HG02571 (cell line): ENCODE results near the gene BIRC3.
"Not testable (repeated sequence)": the region's sequence is repeated elsewhere in the genome, so short reads cannot be mapped to it uniquely, and the experiment has no call there.

ENCODE experiments used
- ATAC-seq: cut with Tn5 transposase; IDR thresholded peaks from one replicate; pipeline ENCODE4 v1.9.1; 2021; ENCODE audit warnings: mild to moderate bottlenecking, moderate library complexity; ENCODE audit not compliant: unreplicated experiment

BIRC3 gene

GRCh38 chr11:102364991-102365390 lies 47.7 kb downstream of the BIRC3 start:
- no peak for ATAC-seq

DNA sequence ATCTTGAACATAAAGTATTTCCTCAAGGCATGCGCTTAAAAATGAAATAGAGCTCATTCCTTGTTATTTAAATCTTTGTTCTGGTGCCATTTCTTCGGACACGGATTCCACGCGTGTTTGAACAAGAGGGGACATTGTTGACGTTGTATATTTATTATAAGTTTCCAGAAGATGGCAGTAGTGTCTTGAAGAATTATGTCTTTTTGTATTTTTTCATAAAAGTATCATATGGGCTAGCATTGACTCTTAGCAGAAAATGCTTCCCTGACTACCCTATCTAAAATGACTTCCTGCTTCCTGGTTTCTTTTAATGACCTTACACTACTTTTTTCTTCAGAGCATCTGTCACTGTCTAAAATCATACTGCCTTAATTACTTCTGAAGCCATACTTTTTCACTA lies 50.1 kb downstream of the BIRC3 start:
- ATAC-seq, result no peak

DNA sequence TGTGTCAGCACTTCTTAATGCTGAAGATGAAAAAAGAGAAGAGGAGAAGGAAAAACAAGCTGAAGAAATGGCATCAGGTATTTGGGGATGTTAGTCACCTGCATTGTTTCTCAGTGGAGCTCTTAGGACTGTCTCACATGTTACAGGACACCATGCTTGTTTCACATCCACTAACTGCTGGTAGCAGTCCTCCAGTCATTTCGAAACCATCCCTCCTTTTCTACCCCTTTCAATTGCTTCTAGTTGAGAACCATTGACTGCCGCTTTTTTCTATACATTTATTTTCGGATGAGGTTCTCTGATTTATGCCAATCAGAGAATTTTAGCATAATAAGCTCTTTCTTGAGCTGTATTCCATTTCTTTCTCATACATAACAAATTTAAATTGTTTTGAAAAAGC lies 51.2 kb downstream of the BIRC3 start:
- peak; percentile 100 for ATAC-seq

- ATAC-seq, result not testable (repeated sequence)
These were observed 57.5 kb downstream of the BIRC3 start for GRCh38 chr11:102374633-102375424.

DNA sequence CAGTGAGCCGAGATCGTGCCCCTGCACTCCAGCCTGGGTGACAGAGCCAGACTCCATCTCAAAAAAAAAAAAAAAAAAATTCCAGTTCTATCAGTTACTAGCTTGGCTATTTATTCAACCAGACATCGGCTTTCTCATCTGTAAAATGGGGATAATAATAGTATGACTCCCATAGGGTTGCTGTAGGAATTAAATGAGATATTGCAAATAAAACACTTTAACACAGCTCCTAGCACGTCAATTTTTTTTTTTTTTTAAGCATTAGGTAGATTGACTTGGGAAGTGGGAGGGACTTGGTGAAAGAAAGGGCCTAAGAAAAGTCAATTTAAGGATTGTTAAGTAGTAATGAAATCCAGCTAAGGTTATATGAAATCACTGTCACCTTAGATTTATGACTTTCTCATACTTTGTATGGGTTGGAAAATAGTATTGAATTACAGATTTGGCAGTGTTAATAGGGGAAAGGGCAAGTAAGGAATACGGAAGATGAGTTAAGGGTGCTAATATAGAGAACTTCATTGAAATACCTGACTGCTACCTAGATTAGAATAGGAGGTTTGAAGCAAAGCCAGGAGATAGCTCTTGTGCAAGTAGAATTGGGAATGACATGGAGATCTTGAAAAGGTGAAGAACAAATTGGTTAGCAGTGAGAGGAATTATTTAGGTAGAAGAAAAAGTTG lies 58.6 kb downstream of the BIRC3 start:
- no peak for ATAC-seq

GRCh38 chr11:102377891-102378290 lies 60.6 kb downstream of the BIRC3 start:
- ATAC-seq, result no peak

GRCh38 chr11:102378818-102379217 lies 61.5 kb downstream of the BIRC3 start:
- no peak for ATAC-seq

DNA sequence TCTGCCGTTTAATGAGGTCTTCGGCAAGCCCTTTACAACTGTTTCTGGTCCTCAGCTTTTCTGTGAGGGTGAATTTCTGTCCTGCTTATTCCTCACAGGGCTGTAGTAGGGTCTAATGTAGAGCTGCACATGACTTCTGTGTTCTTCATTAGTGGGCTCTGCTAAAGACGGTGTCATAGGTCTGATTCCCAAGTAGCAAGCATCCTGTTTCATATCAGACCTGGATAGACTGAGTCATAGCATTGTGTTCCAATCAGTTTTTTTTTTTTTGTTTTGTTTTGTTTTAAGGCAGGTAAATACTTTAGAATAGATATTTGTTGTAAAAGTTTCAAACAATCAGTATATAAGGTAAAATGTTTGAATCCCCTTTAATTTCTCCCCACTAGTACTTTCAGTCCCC lies 65.1 kb downstream of the BIRC3 start:
- no peak for ATAC-seq

DNA sequence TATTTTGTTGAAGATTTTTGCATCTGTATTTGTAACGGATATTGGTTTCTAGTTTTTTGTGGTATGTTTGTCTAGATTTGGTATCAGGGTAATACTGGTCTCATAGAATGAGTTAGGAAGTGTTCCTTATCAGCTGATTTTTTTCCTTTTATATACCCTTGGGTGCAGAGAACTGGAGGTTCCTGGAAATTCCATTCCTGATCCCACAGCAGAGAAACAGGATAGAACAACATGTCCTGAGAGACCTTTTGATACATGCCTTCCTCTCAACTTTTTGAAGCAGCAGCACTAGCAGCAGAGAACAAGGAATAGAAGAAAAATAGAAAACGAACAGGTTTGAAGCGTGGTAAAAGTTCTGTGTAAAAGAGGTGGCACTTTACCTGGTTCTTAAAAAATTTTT lies 66.6 kb downstream of the BIRC3 start:
- ATAC-seq, result no peak

- ATAC-seq, result no peak
These were observed 67.3 kb downstream of the BIRC3 start for GRCh38 chr11:102384419-102385079.

DNA sequence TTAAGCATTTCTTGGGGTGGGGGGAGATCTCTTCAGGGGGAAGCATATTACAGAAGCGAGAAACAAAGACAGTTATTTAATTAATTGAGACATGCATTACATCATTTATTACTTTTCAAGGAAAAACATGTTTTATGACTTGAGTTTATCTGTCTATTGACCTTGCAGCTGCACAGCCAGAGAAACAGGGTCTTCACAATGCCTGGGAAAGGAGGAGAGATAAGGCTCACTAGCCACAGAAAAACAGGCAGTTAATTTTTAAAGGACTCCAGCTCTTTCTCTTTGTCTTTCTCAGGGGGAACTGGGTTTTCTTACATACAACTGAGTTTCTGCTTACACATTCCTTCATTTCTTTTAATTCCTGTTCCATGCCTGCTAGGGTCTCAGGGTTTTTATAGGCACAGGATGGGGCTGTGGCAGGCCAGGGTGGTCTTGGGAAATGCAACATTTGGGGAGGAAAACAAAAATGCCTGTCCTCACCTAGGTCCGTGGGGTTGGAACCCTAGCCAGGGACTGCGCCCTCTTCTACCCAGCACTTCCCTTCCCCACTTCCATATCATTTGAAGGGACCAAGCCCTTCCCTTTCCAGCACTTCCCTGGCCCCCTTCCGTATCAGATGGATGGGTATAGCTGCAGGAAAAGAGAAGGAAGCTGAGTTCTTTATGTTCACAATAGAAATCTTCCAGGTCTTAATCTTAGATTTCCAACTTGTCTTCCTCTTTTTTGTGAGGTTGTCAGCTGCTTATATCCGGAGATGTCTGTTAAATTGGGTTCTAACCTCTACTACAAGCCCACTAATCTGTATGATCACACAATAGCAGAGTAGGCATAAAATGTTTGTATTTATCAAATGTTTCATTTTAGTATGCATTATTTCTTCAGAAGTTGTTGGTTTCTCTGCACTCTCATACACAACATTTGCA lies 68.1 kb downstream of the BIRC3 start:
- ATAC-seq, result no peak

- ATAC-seq, result no peak
These were observed 69.0 kb downstream of the BIRC3 start for GRCh38 chr11:102386136-102386734.

- ATAC-seq, result no peak
These were observed 69.9 kb downstream of the BIRC3 start for GRCh38 chr11:102387043-102387781.
